Globus pallidus (tissue), 1 donor: ENCODE data around the gene SPSB3.
"Not testable (repeated sequence)": the region's sequence is repeated elsewhere in the genome, so short reads cannot be mapped to it uniquely, and the experiment has no call there.

Experiments used
- DNase-seq: peaks from one replicate; pipeline ENCODE4 v3.0.0-alpha.2; 2015; ENCODE audit warnings: low spot score

SPSB3 gene

DNA sequence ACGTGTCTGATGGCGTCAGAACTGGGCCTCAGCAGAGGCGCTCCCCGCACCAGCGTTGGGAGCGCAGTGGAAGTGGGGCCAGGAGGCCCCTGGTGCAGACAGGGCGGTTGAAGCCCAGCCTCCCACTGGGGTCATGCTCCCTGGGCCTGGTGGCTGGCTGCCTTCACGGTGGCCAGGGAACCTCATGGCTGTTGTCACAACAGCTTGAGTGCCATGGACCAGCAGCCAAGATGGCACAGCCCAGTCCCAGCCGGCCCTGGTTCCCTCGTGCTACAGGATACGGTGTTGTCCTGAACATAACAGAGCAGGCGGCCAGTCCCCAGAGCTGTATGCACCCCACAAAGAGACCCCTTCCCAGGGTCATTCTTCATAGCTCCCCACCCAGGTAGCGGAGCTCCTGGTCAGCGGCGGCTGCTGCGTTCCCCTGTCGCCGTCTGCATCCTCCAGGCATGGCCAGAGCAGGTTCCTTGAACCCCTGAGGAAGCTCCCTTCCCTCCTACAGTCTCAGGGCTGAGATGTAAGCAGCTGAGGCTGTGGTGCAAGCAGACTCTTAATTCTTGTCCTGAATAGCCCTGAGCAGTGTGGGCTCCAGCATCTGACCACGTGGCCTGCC, 40.7 kb downstream of the SPSB3 start:
- DNase-seq, result no peak

DNA sequence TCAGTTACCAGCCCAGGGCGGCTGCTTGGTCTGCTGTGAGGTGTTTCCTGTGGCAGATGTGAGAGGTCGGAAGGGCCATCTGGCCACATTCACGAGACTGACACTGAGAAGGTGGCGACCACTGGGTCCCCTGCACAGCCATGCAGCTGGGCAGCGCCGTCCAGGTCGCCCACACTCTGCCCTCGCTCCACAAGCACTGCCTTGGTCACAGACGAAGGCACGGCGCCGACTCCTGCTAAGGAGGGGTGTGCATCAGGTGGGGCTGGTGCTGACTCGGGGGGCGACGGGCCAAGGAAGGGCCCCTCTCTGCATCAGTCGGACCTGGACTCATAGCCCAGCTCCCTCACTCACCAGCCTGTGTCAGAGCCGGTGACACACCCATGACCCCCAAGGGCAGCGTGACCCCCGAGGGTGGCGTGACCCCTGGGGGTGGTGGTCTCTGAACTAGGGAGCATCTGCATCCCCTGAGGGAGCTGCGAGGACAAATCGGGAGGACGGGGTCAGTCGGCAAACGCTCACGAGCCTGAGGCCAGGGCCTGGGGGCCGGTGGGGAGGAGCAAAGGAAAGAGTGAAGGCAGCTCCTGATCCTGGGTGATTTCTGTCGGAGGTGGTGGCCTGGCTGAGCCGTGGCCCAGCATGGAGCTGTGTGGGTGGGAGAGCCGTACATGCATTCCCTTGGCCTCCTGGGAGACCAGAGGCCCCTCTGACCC, 41.4 kb downstream of the SPSB3 start:
- DNase-seq, result no peak

DNA sequence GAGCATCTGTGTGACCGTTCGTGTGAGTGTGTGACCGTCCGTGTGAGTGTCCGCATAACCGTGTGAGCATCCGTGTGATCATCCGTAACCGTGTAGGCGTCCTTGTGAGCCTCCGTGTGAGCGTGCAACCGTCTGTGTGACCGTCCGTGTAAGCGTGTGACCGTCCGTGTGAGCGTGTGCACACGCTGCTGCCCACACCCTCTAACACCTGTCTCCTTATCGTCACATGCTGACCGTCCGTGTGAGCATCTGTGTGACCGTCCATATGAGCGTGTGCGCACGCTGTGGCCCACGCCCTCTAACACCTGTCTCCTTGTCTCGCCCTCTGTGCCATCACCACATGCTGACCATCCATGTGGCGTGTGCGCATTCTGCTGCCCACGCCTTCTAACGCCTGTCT, 42.1 kb downstream of the SPSB3 start:
- DNase-seq, result no peak

DNA sequence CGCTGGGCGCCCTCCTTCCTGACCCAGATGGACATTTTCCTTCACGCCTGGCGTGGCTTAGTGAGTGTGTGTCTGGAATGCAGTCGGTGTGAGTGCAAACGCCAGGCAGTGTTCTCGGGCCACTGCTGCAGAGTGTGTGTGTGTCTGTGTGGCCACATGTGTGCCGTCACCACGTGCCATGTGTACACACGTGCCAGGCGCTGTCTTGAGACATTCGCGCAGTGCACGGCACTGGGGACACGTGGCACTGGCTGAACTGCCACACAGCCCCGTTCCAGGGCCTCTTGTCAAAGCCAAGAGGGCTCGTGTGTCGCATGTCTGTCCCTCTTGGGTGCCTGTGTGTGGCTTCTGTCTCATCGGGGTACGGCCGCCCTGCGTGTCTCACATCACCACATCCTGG, 47.6 kb downstream of the SPSB3 start:
- DNase-seq, result no peak

DNA sequence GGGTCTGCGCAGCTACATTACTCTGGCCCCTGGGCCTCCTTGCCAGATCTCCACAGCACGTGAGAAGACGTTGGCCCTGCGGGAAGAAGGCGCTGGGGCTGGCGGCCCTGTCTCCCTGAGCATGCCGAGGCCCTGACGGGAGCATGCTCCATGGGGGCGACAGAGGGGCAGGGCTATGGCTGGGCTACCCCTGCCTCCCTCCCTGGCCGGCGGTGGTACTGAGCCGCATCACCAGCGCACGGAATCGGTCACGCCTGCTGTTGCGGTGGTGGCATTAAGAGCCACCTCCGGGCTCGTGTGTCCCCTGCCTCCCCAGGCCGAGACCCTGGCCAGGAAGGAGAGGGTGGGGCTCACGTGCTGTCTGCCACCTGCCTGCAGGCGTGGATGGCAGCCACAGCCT, 48.2 kb downstream of the SPSB3 start:
- no peak for DNase-seq

DNA sequence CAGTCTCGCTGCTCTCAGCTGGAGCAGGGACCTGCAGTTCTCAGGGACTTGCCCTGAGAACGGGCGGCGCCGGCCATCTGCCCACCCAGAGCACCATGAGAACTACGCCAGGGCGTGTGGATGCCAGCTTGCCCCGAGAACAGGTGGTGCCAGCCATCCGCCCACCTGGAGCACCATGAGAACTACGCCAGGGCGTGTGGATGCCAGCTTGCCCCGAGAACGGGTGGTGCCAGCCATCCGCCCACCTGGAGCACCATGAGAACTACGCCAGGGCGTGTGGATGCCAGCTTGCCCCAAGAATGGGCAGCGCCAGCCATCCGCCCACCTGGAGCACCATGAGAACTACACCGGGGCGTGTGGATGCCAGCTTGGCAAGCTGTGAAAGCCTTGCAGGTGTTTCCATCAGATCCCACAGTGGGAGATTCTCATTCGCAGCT, 49.8 kb downstream of the SPSB3 start:
- not testable (repeated sequence) for DNase-seq

DNA sequence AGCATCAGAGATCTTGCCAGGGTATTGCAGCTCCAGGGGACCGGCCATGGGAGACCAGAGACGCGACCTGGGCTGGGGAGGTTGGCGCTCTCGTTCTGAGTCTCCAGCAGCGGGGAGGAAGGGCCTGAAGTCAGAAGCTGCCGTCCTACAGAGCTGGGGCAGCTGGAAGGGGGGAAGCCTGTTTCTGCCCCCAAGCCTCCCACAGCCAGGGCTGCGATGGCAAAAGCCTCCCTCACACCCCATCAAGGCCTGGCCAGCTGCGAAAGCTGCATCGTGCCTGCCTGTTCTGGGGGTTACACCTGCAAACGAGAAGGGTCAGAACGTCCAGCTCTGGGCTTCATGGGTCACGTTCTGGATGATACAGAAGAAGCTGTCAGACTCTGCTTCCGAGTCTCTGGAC, 50.3 kb downstream of the SPSB3 start:
- DNase-seq, result no peak

DNA sequence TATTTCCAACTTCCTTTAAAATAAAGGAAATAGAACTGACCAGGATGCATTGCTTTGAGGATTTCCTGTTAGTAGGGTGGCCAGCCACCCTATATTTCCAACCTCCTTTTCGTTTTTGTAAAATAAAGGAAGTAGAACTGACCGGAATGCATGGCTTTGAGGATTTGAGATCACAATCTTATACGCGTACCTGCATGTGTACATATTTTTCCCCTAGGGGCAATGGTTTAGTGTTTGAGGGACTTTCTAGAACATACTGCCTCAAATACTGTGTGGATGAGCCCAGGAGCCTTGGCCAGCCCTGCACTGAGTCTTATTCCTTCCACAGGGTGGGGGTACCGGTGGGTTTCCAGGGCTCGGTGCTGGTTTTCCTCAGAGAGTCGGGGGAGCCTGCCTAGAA, 50.8 kb downstream of the SPSB3 start:
- DNase-seq, result no peak

DNA sequence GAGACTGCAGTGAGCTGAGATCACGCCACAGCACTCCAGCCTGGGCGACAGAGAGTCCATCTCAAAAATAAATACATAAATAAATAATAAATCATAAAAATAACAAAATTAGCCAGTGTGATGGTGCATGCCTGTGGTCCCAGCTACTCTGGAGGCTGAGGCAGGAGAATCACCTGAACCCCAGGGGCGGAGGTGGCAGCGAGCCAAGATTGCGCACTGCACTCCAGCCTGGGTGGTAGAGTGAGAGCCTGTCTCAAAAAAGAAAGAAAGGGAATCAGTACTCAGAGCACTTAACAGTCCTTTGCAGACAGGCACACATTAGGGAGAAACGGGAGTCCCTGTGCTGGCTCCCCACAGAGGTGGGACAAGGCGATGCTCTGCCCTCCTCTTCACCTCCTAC, 51.3 kb downstream of the SPSB3 start:
- DNase-seq, result no peak

DNA sequence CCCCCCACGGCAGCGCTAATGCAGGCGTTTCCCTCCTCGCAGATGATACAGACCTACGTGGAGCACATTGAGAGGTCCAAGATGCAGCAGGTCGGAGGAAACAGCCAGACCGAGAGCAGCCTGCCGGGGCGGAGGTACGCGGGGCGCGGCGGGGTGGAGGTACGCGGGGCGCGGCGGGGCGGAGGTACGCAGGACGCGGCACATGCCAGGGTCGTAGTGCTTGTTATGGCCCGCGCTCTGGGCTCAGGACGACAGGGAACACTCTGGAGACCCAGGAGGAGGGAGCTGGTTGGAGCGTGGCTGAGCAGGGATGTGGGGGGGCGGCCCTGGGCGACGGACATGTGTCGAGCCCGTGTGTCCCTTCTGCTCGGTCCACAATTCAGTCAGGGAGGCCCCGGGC, 52.9 kb downstream of the SPSB3 start:
- DNase-seq, result no peak

DNA sequence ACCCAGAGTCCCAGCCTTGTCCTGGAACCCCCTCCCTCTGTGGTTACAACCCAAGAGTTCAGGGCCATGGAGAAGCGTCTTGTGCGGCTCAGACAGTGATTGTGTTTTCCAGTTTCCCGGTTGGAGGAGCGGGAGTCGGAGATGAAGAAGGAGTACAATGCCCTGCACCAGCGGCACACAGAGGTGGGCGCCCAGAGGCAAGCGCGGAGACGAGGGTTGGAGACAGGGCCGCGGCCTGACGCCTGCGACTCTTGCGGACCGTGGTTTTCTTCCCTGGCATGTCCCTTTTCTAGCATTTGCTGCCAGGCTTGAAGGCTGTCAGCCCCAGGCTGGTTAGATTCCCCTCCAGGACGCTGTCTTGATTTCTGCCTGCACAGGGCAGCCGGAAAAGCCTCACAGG, 53.3 kb downstream of the SPSB3 start:
- DNase-seq, result no peak

DNA sequence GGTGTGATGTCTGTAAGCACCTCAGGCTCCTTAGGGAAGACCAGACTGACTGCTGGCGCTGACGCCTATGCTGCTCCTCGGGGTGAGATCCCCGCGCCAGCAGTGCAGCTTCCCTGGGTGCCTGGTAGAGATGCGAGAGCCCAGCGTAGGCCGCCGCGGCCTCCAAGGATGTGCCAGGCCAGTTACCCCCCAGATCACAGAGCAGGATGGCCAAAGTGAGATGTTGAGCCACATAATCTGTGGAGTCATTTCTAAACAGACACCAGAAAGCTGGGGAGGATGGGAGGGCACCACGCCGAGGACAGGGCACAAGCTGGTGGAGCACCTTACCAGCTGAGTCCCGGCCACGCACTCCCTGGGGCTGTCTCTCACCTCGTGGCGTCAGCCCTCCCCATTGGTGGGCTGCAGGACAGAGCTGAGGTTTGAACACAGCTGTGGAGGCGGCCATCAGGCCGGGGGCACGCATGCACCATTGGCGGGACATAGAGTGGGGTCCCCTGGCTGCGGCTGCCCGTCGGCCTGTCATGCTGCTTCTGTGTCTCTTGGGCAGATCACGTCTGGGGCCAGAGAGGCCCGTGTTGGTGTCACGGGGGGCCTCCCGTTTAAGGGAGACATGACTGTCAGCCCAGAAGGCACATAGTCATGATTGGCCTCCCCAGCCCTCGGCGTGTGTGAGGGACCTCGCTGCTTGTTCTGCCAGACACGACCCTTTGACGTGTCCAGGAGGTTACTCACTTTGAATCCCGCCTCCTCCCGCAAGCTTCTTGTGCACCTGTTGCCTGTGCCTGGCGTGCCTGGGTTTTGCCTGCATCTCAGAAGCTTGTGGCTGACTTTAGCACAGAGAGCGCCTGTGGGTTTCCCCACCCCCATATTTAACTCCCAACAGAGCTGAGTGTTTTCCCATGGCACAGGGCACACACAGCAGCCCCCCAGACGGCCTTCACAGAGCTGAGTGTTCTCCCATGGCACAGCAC, 54.4 kb downstream of the SPSB3 start:
- DNase-seq, result no peak
